Measurements from ENCODE around the gene EMILIN1. TPM values are rescaled to one million over a fixed set of nuclear protein-coding genes. Genes with fewer than 3 reads are reported as not detected.

EMILIN1 gene
- total RNA-seq, 1 experiment from 2014 or later = 0.31 TPM

DNA sequence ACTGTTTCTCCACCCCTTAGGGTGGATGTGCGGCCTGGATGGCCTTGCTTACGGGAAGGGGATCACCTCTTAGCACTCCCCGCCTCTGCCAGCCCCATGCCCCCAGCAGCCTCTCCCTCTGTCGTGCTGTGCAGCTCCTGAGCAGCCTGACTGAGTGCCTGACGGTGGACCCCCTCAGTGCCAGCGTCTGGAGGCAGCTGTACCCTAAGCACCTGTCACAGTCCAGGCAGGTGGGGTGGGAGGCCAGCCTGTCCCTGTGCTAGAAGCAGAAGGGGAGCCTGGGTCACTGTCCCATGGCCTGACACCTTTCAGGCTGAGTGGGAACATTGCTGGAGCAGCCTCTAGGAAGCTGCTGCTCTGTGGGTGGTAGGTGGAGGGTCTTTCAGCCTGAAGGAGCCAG, 40.4 kb upstream of the EMILIN1 start:
- intact Hi-C loops (cut with micrococcal nuclease; ENCODE audit: unreplicated experiment) (no loop called here), in situ Hi-C loops (cut with HindIII; ENCODE audit: low pct_unique_long_range_greater_than_20kb, low sequenced_read_pairs) (no loop called here)
- DNase-seq (ENCODE audit: low read depth, low spot score) (no peak), ATAC-seq (no peak)
- Histone ChIP-seq H3K4me3 (ENCODE audit: low read depth in 2 of 2, low read length in 2 of 2) (no peak overlapping the region), H3K4me1 (ENCODE audit: control insufficient read depth, insufficient read depth, low read length) (peaks cover 7% of the 10 kb centered on the region), H3K36me3 (ENCODE audit: control insufficient read depth, insufficient read depth, low read length) (peaks cover 8% of the 10 kb centered on the region), H3K9me3 (ENCODE audit: control insufficient read depth, insufficient read depth, low read depth, low read length) (no peaks in the 10 kb centered on the region), H3K27ac (ENCODE audit: low read length) (no peak overlapping the region), H3K27me3 (ENCODE audit: control insufficient read depth, insufficient read depth, low read length) (no peaks in the 10 kb centered on the region)
- CTCF ChIA-PET = no interaction called here
- POLR2A ChIA-PET = no interaction called here
- no TSS peak for BruUV-seq (replicated peaks)
- TF ChIP-seq SIN3A (IDR thresholded peaks at IDR 0.05; ENCODE audit: borderline replicate concordance, insufficient read depth, low read depth, low read length) = no peak
- no peak for TF ChIP-seq TCF7L2 (IDR thresholded peaks at IDR 0.05; ENCODE audit: low read depth, low read length)
- TF ChIP-seq, protein P1, sequence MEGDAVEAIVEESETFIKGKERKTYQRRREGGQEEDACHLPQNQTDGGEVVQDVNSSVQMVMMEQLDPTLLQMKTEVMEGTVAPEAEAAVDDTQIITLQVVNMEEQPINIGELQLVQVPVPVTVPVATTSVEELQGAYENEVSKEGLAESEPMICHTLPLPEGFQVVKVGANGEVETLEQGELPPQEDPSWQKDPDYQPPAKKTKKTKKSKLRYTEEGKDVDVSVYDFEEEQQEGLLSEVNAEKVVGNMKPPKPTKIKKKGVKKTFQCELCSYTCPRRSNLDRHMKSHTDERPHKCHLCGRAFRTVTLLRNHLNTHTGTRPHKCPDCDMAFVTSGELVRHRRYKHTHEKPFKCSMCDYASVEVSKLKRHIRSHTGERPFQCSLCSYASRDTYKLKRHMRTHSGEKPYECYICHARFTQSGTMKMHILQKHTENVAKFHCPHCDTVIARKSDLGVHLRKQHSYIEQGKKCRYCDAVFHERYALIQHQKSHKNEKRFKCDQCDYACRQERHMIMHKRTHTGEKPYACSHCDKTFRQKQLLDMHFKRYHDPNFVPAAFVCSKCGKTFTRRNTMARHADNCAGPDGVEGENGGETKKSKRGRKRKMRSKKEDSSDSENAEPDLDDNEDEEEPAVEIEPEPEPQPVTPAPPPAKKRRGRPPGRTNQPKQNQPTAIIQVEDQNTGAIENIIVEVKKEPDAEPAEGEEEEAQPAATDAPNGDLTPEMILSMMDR (IDR thresholded peaks at IDR 0.05) = no peak

DNA sequence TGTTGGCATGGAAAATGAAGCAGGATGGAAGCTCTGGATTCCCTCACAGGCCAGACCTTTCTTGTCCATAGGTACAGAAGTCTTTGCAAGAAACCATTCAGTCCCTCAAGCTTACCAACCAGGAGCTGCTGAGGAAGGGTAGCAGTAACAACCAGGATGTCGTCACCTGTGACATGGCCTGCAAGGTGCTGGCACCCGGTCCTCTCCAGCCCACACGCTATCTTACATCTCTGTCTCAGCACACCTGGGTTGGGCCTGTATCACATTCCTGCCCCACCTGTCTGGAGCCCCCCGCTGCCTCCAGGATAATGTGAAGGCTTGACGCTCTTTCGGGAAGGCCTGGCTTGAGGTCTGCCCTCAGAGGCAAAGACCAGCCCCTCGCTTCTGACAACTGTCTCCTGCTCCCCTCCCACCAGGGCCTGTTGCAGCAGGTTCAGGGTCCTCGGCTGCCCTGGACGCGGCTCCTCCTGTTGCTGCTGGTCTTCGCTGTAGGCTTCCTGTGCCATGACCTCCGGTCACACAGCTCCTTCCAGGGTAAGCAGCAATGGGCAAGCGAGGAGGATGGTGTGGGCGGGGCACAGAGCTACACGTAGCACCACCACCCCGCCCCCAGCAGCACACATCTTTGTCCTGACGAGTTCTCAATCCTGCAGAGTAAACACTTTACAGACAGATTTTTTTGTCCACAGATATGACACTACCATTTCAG, 39.6 kb upstream of the EMILIN1 start:
- ChIA-PET CTCF (no interaction called here), POLR2A (no interaction called here)
- BruUV-seq (replicated peaks) = no TSS peak
- in situ Hi-C loops (cut with HindIII; ENCODE audit: low pct_unique_long_range_greater_than_20kb, low sequenced_read_pairs) (no loop called here), intact Hi-C loops (cut with micrococcal nuclease; ENCODE audit: unreplicated experiment) (no loop called here)
- no peak for ATAC-seq
- no peaks in the 10 kb centered on the region for H3K9me3 ChIP-seq (ENCODE audit: control insufficient read depth, insufficient read depth, low read depth, low read length)
- no peak overlapping the region for H3K27ac ChIP-seq (ENCODE audit: low read length)
- TF ChIP-seq, protein P1 (IDR thresholded peaks at IDR 0.05) = no peak
- TF ChIP-seq SIN3A (IDR thresholded peaks at IDR 0.05; ENCODE audit: borderline replicate concordance, insufficient read depth, low read depth, low read length) = no peak
- no peak for TF ChIP-seq POLR2AphosphoS5 (IDR thresholded peaks at IDR 0.05; ENCODE audit: low read depth, low read length)
- no peak for TF ChIP-seq TCF7L2 (IDR thresholded peaks at IDR 0.05; ENCODE audit: low read depth, low read length)
- TF ChIP-seq, protein P2, sequence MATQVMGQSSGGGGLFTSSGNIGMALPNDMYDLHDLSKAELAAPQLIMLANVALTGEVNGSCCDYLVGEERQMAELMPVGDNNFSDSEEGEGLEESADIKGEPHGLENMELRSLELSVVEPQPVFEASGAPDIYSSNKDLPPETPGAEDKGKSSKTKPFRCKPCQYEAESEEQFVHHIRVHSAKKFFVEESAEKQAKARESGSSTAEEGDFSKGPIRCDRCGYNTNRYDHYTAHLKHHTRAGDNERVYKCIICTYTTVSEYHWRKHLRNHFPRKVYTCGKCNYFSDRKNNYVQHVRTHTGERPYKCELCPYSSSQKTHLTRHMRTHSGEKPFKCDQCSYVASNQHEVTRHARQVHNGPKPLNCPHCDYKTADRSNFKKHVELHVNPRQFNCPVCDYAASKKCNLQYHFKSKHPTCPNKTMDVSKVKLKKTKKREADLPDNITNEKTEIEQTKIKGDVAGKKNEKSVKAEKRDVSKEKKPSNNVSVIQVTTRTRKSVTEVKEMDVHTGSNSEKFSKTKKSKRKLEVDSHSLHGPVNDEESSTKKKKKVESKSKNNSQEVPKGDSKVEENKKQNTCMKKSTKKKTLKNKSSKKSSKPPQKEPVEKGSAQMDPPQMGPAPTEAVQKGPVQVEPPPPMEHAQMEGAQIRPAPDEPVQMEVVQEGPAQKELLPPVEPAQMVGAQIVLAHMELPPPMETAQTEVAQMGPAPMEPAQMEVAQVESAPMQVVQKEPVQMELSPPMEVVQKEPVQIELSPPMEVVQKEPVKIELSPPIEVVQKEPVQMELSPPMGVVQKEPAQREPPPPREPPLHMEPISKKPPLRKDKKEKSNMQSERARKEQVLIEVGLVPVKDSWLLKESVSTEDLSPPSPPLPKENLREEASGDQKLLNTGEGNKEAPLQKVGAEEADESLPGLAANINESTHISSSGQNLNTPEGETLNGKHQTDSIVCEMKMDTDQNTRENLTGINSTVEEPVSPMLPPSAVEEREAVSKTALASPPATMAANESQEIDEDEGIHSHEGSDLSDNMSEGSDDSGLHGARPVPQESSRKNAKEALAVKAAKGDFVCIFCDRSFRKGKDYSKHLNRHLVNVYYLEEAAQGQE (IDR thresholded peaks at IDR 0.05; ENCODE audit: insufficient read depth in 1 of 2, low read depth in 2 of 2, low read length in 1 of 2) = no peak
- H3K36me3 ChIP-seq (ENCODE audit: control insufficient read depth, insufficient read depth, low read length) = peaks cover 8% of the 10 kb centered on the region
- no peak for DNase-seq (ENCODE audit: low read depth, low spot score)
- peaks cover 4% of the 10 kb centered on the region for H3K4me1 ChIP-seq (ENCODE audit: control insufficient read depth, insufficient read depth, low read length)
- H3K4me3 ChIP-seq (ENCODE audit: low read depth in 2 of 2, low read length in 2 of 2) = no peak overlapping the region
- no peaks in the 10 kb centered on the region for H3K27me3 ChIP-seq (ENCODE audit: control insufficient read depth, insufficient read depth, low read length)

Data from Panc1 (cell line).